GM12878 (cell line): ENCODE results near the gene SIK3. TPM values are rescaled to one million over a fixed set of nuclear protein-coding genes. Genes with fewer than 3 reads are reported as not detected.

Source experiments
- ATAC-seq: fragments of 200-7000 bp; cut with Tn5 transposase; 3 replicates; pipeline ENCODE4 v1.9.1; 2020; ENCODE audit warnings: mild to moderate bottlenecking, moderate library complexity
- BruUV-seq: library from RNA; stranded (reverse); fragments of 400-500 nt; replicated peaks from 2 replicates; lab custom pipeline; 2021; lab: Mats Ljungman, UMichigan
- CTCF ChIA-PET: fragments of 300-600 bp; sonication (Branson Sonifier 250); formaldehyde crosslinking; extraction: SDS; loops from one replicate; lab custom pipeline; 2021; ENCODE audit warnings: inconsistent platforms; lab: Yijun Ruan, JAX
- POLR2A ChIA-PET: fragments of 350-600 bp; formaldehyde crosslinking; extraction: SDS; loops from one replicate; lab custom pipeline; 2021; ENCODE audit warnings: inconsistent platforms; lab: Charles Lee
- RAD21 ChIA-PET: fragments of 300-600 bp; sonication (Branson Sonifier 250); formaldehyde crosslinking; loops from one replicate; lab custom pipeline; 2023; ENCODE audit warnings: antibody characterized with exemption; ENCODE audit not compliant: unreplicated experiment; lab: Charles Lee
- SMC1A ChIA-PET: fragments of 300-600 bp; sonication (Branson Sonifier 250); formaldehyde crosslinking; loops from one replicate; lab custom pipeline; 2023; ENCODE audit not compliant: unreplicated experiment, uncharacterized antibody; lab: Charles Lee
- DNase-seq: peaks from one replicate; pipeline ENCODE4 v3.0.0-alpha.2; 2011; ENCODE audit warnings: low read depth, low spot score
- FAIRE-seq: peaks from 3 replicates; lab custom pipeline; 2011; peaks lifted over from hg19 to GRCh38; lab: Jason Lieb, UNC
- H2AFZ ChIP-seq: 2 replicates; pipeline ENCODE4 v1.6.0; 2011; ENCODE audit warnings: low read depth, low read length, control low read depth; ENCODE audit not compliant: control insufficient read depth
- H3K27ac ChIP-seq: 2 replicates; pipeline ENCODE4 v1.5.1; 2011; ENCODE audit warnings: control low read depth; ENCODE audit not compliant: control insufficient read depth, insufficient read depth
- H3K27me3 ChIP-seq, 2 experiments: replicated peaks in 1 of 2; 2 replicates each; pipeline versions ENCODE4 v1.6.0 to v1.6.1; 2011; ENCODE audit warnings: low read length in 1 of 2; ENCODE audit not compliant: control insufficient read depth in 2 of 2, insufficient read depth in 2 of 2
- H3K36me3 ChIP-seq, 2 experiments: 2 replicates each; pipeline ENCODE4 v1.5.1; 2011; ENCODE audit warnings: low read length in 1 of 2; ENCODE audit not compliant: control insufficient read depth in 2 of 2, insufficient read depth in 2 of 2
- H3K4me1 ChIP-seq: 2 replicates; pipeline ENCODE4 v1.6.1; 2011; ENCODE audit warnings: mild to moderate bottlenecking, low read length, moderate library complexity, mixed read lengths; ENCODE audit not compliant: control insufficient read depth, insufficient read depth
- H3K4me2 ChIP-seq: 2 replicates; pipeline ENCODE4 v1.6.0; 2011; ENCODE audit warnings: control low read depth; ENCODE audit not compliant: control insufficient read depth, insufficient read depth
- H3K4me3 ChIP-seq: fragments of 200-600 bp; sonication (generic); 2 replicates; pipeline ENCODE4 v1.5.1; 2016
- H3K79me2 ChIP-seq: 2 replicates; pipeline ENCODE4 v1.6.0; 2011; ENCODE audit warnings: low read length; ENCODE audit not compliant: control insufficient read depth, insufficient read depth
- H3K9ac ChIP-seq: 2 replicates; pipeline ENCODE4 v1.8.0; 2011; ENCODE audit warnings: low read length, control low read depth, mixed read lengths; ENCODE audit not compliant: control insufficient read depth, insufficient read depth
- H3K9me3 ChIP-seq: replicated peaks from 3 replicates; pipeline ENCODE4 v1.5.1; 2011; ENCODE audit warnings: mild to moderate bottlenecking, low read length; ENCODE audit not compliant: control insufficient read depth, insufficient read depth
- H4K20me1 ChIP-seq: 2 replicates; pipeline ENCODE4 v1.6.0; 2011; ENCODE audit not compliant: control insufficient read depth, insufficient read depth
- ASH2L ChIP-seq: fragments of 300-600, 200-600 bp; sonication (generic); IDR thresholded peaks from 2 replicates; pipeline ENCODE4 v1.6.1; 2017; ENCODE audit warnings: low read depth, mild to moderate bottlenecking, borderline replicate concordance
- BACH1 ChIP-seq: fragments of 450-650 bp; IDR thresholded peaks from 2 replicates; pipeline ENCODE4 v1.6.1; 2017; ENCODE audit warnings: mild to moderate bottlenecking, borderline replicate concordance
- CHD1 ChIP-seq: IDR thresholded peaks from 2 replicates; pipeline ENCODE4 v1.6.1; 2012; ENCODE audit warnings: low read depth, low read length, improper control_type of control experiment
- EGR1 ChIP-seq, 2 experiments: IDR thresholded peaks; 1 replicate in 1 of 2; 2 replicates in 1 of 2; pipeline ENCODE4 v1.6.1; 2011 to 2012; ENCODE audit warnings: low read depth in 2 of 2, low read length in 2 of 2, borderline replicate concordance in 1 of 2, mild to moderate bottlenecking in 1 of 2, moderate library complexity in 1 of 2
- FOS ChIP-seq: IDR thresholded peaks from 3 replicates; pipeline ENCODE4 v1.6.1; 2011; ENCODE audit warnings: borderline replicate concordance; ENCODE audit not compliant: insufficient read length; ENCODE audit errors: extremely low read depth
- JUNB ChIP-seq: IDR thresholded peaks from 2 replicates; pipeline ENCODE4 v1.6.1; 2016; ENCODE audit warnings: antibody characterized with exemption, mild to moderate bottlenecking
- KLF5 ChIP-seq: fragments of 450-650 bp; IDR thresholded peaks from 2 replicates; pipeline ENCODE4 v1.6.1; 2014; ENCODE audit warnings: mild to moderate bottlenecking; ENCODE audit not compliant: partially characterized antibody
- MTA3 ChIP-seq: IDR thresholded peaks from 2 replicates; pipeline ENCODE4 v1.6.1; 2012; ENCODE audit warnings: low read length, inconsistent platforms, borderline replicate concordance
- NFYB ChIP-seq: IDR thresholded peaks from 2 replicates; pipeline ENCODE4 v1.6.1; 2011; ENCODE audit warnings: low read depth, mild to moderate bottlenecking, low read length, improper control_type of control experiment, moderate library complexity; ENCODE audit not compliant: insufficient read depth
- NRF1 ChIP-seq: conservative IDR thresholded peaks from 2 replicates; pipeline ENCODE4 v1.6.1; 2011; ENCODE audit warnings: mild to moderate bottlenecking, low read depth, low read length, improper control_type of control experiment
- SRF ChIP-seq, 2 experiments: IDR thresholded peaks; 2 replicates each; pipeline ENCODE4 v1.6.1; 2011; ENCODE audit warnings: low read depth in 2 of 2, low read length in 2 of 2, mild to moderate bottlenecking in 1 of 2, moderate library complexity in 1 of 2
- TCF7 ChIP-seq: IDR thresholded peaks from 2 replicates; pipeline ENCODE4 v1.6.1; 2014; ENCODE audit warnings: antibody characterized with exemption, borderline replicate concordance
- WRNIP1 ChIP-seq: IDR thresholded peaks from 2 replicates; pipeline ENCODE4 v1.6.1; 2011; ENCODE audit warnings: low read depth, low read length, improper control_type of control experiment, borderline replicate concordance
- WGBS: methylation state at CpG from one replicate; pipeline ENCODE4 v1.1.6; 2016; ENCODE audit warnings: low lambda C conversion rate; ENCODE audit not compliant: insufficient replicate concordance, insufficient coverage; ENCODE audit errors: missing lambda C conversion rate; 5-methylcytosine and 5-hydroxymethylcytosine counted together
- in situ Hi-C: fragments of 300-500 bp; cut with MboI; formaldehyde crosslinking; loops from 9 replicates; pipeline ENCODE4 v1.14.3; 2018; ENCODE audit warnings: mixed read lengths
- intact Hi-C: fragments of 100-400 bp; cut with micrococcal nuclease; formaldehyde crosslinking; loops from one replicate; pipeline ENCODE4 v1.14.2; 2022; ENCODE audit not compliant: unreplicated experiment
- polyA plus RNA-seq, 11 experiments: library from polyadenylated mRNA; depleted of rRNA in 4 of 11; unstranded in 6 of 11; stranded (reverse) in 5 of 11; fragments of >200 nt; fragmentation: Nextera tagmentation in 4 of 11; fragmentation: Illumina TruSeq in 1 of 11; extraction: Ambion mirVana in 4 of 11; extraction: Trizol in 1 of 11; gene quantifications; 1 replicate in 1 of 11; 2 replicates in 10 of 11; pipeline versions ENCODE4 v1.2.1 to v1.2.3, GENCODE V29; 2011 to 2016; ENCODE audit warnings: inconsistent platforms in 2 of 11, missing spikeins in 2 of 11, low read depth in 1 of 11
- total RNA-seq, 4 experiments: library from RNA; depleted of rRNA in 3 of 4; stranded (reverse); fragments of >200 nt in 3 of 4; fragmentation: Illumina TruSeq in 1 of 4; extraction: Trizol in 1 of 4; gene quantifications; 2 replicates each; pipeline versions ENCODE4 v1.2.1 to v1.2.3, GENCODE V29; 2013 to 2021
- TF ChIP-seq, protein P1 (sequence below): fragments of 450-650 bp; IDR thresholded peaks from 2 replicates; pipeline ENCODE4 v1.6.1; 2017; ENCODE audit warnings: low read depth, mild to moderate bottlenecking, moderate library complexity
- TF ChIP-seq, protein P2 (sequence below): fragments of 450-650 bp; IDR thresholded peaks from 2 replicates; pipeline ENCODE4 v1.6.1; 2014; ENCODE audit warnings: mild to moderate bottlenecking

Gene SIK3
- total and polyA plus RNA-seq, 10 of the 15 experiments (the other 5 are each of a cell fraction or from before 2014, with no cell fraction given): 2.5 to 31.9 (median 11.1) TPM

DNA sequence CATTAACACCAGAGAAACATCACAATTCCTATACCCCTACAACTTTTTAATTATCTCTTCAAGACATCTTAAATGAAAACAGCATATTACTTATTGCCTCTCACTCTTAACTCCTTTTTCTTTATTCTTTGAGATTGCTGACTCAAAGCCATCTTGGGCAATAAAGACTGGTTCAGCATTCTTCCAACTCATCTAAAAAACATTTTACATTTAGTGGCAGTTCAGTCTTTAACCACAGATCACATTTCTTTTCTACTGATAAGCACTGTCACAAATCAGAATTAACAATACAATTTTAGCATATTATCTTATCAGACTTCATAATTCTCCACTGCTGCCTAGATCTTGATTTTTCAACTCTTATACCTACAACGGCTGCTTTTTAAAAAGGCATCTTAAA lies 34.0 kb downstream of the SIK3 start:
- CTCF ChIA-PET: interaction anchor here (1.5 kb wide), 1 partner anchor 9 kb away, joined by 7 read pairs; no protein-coding TSS in a partner anchor
- intact Hi-C loops: loop anchor here (1.0 kb wide), 1 partner anchor 9 kb away; no protein-coding TSS in a partner anchor
- 95% methylated on average over 1 of the region's 1 CpG for WGBS

DNA sequence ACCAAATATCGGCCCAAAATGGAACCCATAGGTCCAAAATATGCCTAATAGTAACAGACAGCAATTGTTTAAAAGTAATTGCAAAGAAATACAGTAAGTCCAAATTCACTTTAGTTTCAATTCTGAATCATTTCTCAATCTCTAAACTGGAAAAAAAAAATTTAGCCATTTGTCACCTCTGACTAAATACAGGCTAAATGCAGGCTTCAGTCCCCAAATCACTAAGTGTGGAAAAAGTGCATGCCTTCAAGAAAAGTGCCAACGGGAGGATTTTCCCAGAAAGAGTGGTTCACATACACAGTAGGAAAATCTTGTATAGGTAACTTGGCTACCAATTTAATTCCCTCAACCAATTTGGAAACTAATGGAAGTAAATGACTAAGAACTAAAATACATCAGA lies 35.7 kb downstream of the SIK3 start:
- FAIRE-seq (no peak), DNase-seq (no peak), ATAC-seq (peak; percentile 25)
- Histone ChIP-seq H3K4me2 (peak overlapping the region; percentile 75), H2AFZ (no peak overlapping the region), H3K36me3 (peaks cover 0 to under 1% of the 10 kb centered on the region in 2 experiments; a peak in 2 of 4 replicates), H3K27ac (peak overlapping the region; percentile 78), H3K9ac (no peak overlapping the region), H3K9me3 (no peaks in the 10 kb centered on the region), H3K27me3 (no peaks in the 10 kb centered on the region), H3K79me2 (peaks cover 52% of the 10 kb centered on the region), H3K4me1 (peaks cover 41% of the 10 kb centered on the region), H3K4me3 (peak overlapping the region; percentile 8), H4K20me1 (no peaks in the 10 kb centered on the region; the same call in 1 of the 2 replicates)
- ChIA-PET POLR2A (interaction anchor here (1.0 to 3.7 kb wide), 4 partner anchors 33 to 204 kb away, joined by 3 to 17 read pairs (median 5); partner anchors contain the start of gene SIK3), RAD21 (interaction anchor here (0.9 to 3.9 kb wide), 15 partner anchors 10 to 211 kb away, joined by 3 to 41 read pairs (median 5); partner anchors contain the start of gene SIK3), SMC1A (interaction anchor here (0.7 to 5.2 kb wide), 18 partner anchors 10 to 172 kb away, joined by 3 to 59 read pairs (median 4); no protein-coding TSS in a partner anchor), CTCF (interaction anchor here (0.8 to 1.7 kb wide), 6 partner anchors 11 to 271 kb away, joined by 3 to 11 read pairs (median 4); partner anchors contain the start of gene APOA5)
- TSS peak; percentile 24 for BruUV-seq
- WGBS: 30% methylated on average over 2 of the region's 2 CpGs
- TF ChIP-seq, protein P1, sequence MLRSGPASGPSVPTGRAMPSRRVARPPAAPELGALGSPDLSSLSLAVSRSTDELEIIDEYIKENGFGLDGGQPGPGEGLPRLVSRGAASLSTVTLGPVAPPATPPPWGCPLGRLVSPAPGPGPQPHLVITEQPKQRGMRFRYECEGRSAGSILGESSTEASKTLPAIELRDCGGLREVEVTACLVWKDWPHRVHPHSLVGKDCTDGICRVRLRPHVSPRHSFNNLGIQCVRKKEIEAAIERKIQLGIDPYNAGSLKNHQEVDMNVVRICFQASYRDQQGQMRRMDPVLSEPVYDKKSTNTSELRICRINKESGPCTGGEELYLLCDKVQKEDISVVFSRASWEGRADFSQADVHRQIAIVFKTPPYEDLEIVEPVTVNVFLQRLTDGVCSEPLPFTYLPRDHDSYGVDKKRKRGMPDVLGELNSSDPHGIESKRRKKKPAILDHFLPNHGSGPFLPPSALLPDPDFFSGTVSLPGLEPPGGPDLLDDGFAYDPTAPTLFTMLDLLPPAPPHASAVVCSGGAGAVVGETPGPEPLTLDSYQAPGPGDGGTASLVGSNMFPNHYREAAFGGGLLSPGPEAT: no peak
- TF ChIP-seq JUNB: peak; percentile 59
- TF ChIP-seq BACH1: no peak
- TF ChIP-seq, protein P2, sequence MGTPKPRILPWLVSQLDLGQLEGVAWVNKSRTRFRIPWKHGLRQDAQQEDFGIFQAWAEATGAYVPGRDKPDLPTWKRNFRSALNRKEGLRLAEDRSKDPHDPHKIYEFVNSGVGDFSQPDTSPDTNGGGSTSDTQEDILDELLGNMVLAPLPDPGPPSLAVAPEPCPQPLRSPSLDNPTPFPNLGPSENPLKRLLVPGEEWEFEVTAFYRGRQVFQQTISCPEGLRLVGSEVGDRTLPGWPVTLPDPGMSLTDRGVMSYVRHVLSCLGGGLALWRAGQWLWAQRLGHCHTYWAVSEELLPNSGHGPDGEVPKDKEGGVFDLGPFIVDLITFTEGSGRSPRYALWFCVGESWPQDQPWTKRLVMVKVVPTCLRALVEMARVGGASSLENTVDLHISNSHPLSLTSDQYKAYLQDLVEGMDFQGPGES: no peak
- TF ChIP-seq NFYB: no peak
- intact Hi-C loops (loop anchor here (2.0 kb wide), 1 partner anchor 40 kb away; no protein-coding TSS in a partner anchor), in situ Hi-C loops (no loop called here)

More for the DNA sequence above, 34.0 kb downstream of the SIK3 start:
- TF ChIP-seq SRF (IDR thresholded peaks at IDR 0.05; ENCODE audit: low read depth in 2 of 2, low read length in 2 of 2): no peak
- no peak for TF ChIP-seq KLF5
- TF ChIP-seq FOS: no peak
- TF ChIP-seq NRF1: no peak
- no peak for TF ChIP-seq WRNIP1
- no peak for TF ChIP-seq CHD1
- TF ChIP-seq TCF7: no peak
- TF ChIP-seq MTA3: no peak
- TF ChIP-seq ASH2L: no peak
- no peak for TF ChIP-seq EGR1 (IDR thresholded peaks at IDR 0.05; ENCODE audit: borderline replicate concordance in 1 of 2, low read depth in 2 of 2, low read length in 2 of 2)
- RAD21 ChIA-PET: interaction anchor here (0.6 to 3.9 kb wide), 3 partner anchors 11 to 32 kb away, joined by 3 to 41 read pairs (median 4); no protein-coding TSS in a partner anchor
- POLR2A ChIA-PET: interaction anchor here (0.6 to 3.7 kb wide), 4 partner anchors 29 to 47 kb away, joined by 3 to 17 read pairs (median 5); no protein-coding TSS in a partner anchor
- peak overlapping the region; percentile 78 for H3K27ac ChIP-seq
- H2AFZ ChIP-seq: no peak overlapping the region
- peaks cover 45% of the 10 kb centered on the region for H3K79me2 ChIP-seq
- in situ Hi-C loops: no loop called here
- no peak overlapping the region for H3K4me2 ChIP-seq
- no peak overlapping the region for H3K9ac ChIP-seq
- no peaks in the 10 kb centered on the region; a peak in 2 of 4 replicates for H3K36me3 ChIP-seq
- no peaks in the 10 kb centered on the region for H4K20me1 ChIP-seq
- no peak for FAIRE-seq
- no peaks in the 10 kb centered on the region for H3K27me3 ChIP-seq
- no peaks in the 10 kb centered on the region for H3K9me3 ChIP-seq
- SMC1A ChIA-PET: interaction anchor here (1.3 to 5.2 kb wide), 4 partner anchors 11 to 109 kb away, joined by 4 to 59 read pairs (median 16); no protein-coding TSS in a partner anchor
- H3K4me3 ChIP-seq: no peak overlapping the region
- no peak for DNase-seq
- BruUV-seq: no TSS peak
- H3K4me1 ChIP-seq: peaks cover 29% of the 10 kb centered on the region
- no peak for ATAC-seq
